HL-60 (cell line): Measurements from ENCODE around the gene GOLGA3.

ENCODE experiments used
- DNase-seq, 2 experiments: peaks; one replicate each; pipeline ENCODE4 v3.0.0-alpha.2; 2010 to 2020; ENCODE audit warnings: low read depth in 1 of 2, low spot score in 1 of 2
- H3K27ac ChIP-seq: fragments of 250-450 bp; sonication (Bioruptor Pico); replicated peaks from 2 replicates; pipeline ENCODE4 v1.5.1; 2020; ENCODE audit warnings: mild to moderate bottlenecking, moderate library complexity
- H3K27me3 ChIP-seq: fragments of 250-450 bp; sonication (Bioruptor Pico); 2 replicates; pipeline ENCODE4 v1.5.1; 2021; ENCODE audit warnings: mild to moderate bottlenecking, moderate library complexity; ENCODE audit not compliant: insufficient read depth, poor library complexity, severe bottlenecking
- H3K4me3 ChIP-seq: replicated peaks from 2 replicates; pipeline ENCODE4 v1.5.1; 2011; ENCODE audit warnings: mild to moderate bottlenecking, control low read depth, low read length; ENCODE audit not compliant: insufficient read depth
- CTCF ChIP-seq: IDR thresholded peaks from one replicate; pipeline ENCODE4 v1.5.1; 2011; ENCODE audit warnings: low read length, control low read depth, inconsistent platforms; ENCODE audit not compliant: insufficient read depth
- GABPA ChIP-seq: IDR thresholded peaks from 2 replicates; pipeline ENCODE4 v1.6.1; 2012; ENCODE audit warnings: low read depth
- POLR2AphosphoS5 ChIP-seq: IDR thresholded peaks from 2 replicates; pipeline ENCODE4 v1.6.1; 2012; ENCODE audit warnings: low read depth
- SPI1 ChIP-seq: IDR thresholded peaks from 2 replicates; pipeline ENCODE4 v1.6.1; 2012; ENCODE audit warnings: low read depth, mild to moderate bottlenecking, borderline replicate concordance
- TF ChIP-seq, protein P1 (sequence below): IDR thresholded peaks from 2 replicates; pipeline ENCODE4 v1.6.1; 2012; ENCODE audit warnings: low read depth; ENCODE audit not compliant: insufficient replicate concordance

The GOLGA3 gene

GRCh38 chr12:132740313-132740646 lies 88.4 kb downstream of the GOLGA3 start:
- no peaks in the 10 kb centered on the region for H3K27me3 ChIP-seq
- TF ChIP-seq, protein P1, sequence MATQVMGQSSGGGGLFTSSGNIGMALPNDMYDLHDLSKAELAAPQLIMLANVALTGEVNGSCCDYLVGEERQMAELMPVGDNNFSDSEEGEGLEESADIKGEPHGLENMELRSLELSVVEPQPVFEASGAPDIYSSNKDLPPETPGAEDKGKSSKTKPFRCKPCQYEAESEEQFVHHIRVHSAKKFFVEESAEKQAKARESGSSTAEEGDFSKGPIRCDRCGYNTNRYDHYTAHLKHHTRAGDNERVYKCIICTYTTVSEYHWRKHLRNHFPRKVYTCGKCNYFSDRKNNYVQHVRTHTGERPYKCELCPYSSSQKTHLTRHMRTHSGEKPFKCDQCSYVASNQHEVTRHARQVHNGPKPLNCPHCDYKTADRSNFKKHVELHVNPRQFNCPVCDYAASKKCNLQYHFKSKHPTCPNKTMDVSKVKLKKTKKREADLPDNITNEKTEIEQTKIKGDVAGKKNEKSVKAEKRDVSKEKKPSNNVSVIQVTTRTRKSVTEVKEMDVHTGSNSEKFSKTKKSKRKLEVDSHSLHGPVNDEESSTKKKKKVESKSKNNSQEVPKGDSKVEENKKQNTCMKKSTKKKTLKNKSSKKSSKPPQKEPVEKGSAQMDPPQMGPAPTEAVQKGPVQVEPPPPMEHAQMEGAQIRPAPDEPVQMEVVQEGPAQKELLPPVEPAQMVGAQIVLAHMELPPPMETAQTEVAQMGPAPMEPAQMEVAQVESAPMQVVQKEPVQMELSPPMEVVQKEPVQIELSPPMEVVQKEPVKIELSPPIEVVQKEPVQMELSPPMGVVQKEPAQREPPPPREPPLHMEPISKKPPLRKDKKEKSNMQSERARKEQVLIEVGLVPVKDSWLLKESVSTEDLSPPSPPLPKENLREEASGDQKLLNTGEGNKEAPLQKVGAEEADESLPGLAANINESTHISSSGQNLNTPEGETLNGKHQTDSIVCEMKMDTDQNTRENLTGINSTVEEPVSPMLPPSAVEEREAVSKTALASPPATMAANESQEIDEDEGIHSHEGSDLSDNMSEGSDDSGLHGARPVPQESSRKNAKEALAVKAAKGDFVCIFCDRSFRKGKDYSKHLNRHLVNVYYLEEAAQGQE, result no peak
- TF ChIP-seq CTCF (no peak), SPI1 (no peak), GABPA (no peak), POLR2AphosphoS5 (no peak)
- no peak overlapping the region for H3K27ac ChIP-seq
- DNase-seq, result no peak
- no peak overlapping the region for H3K4me3 ChIP-seq

- no peak overlapping the region for H3K27ac ChIP-seq
- no peak overlapping the region for H3K4me3 ChIP-seq
- no peaks in the 10 kb centered on the region for H3K27me3 ChIP-seq
- DNase-seq, result no peak
- TF ChIP-seq CTCF (no peak), SPI1 (no peak), POLR2AphosphoS5 (no peak), GABPA (no peak)
- TF ChIP-seq, protein P1, result no peak
Observed at GRCh38 chr12:132739600-132740312, 88.9 kb downstream of the GOLGA3 start.

- Histone ChIP-seq H3K27me3 (no peaks in the 10 kb centered on the region), H3K27ac (no peak overlapping the region), H3K4me3 (no peak overlapping the region)
- TF ChIP-seq SPI1 (no peak), GABPA (no peak), POLR2AphosphoS5 (no peak)
- TF ChIP-seq, protein P1, result no peak
- no peak for DNase-seq
Observed at GRCh38 chr12:132736913-132737312, 91.8 kb downstream of the GOLGA3 start.
